AG04449 (cell line): ENCODE results near the gene RASSF7.

Source experiments
- CTCF ChIA-PET: fragments of 350-600 bp; formaldehyde crosslinking; extraction: SDS; loops from one replicate; lab custom pipeline; 2021; ENCODE audit warnings: antibody characterized with exemption; lab: Yijun Ruan, JAX
- POLR2A ChIA-PET: fragments of 400-600, 350-600 bp; formaldehyde crosslinking; extraction: SDS; loops from one replicate; lab custom pipeline; 2020; ENCODE audit warnings: antibody characterized with exemption, inconsistent platforms; lab: Yijun Ruan, JAX
- DNase-seq: peaks from one replicate; pipeline ENCODE4 v3.0.0-alpha.2; 2010; ENCODE audit warnings: low read depth, low spot score
- H3K4me3 ChIP-seq: 2 replicates; pipeline ENCODE4 v1.5.1; 2011; ENCODE audit warnings: low read depth, mild to moderate bottlenecking, control low read depth, low read length
- TF ChIP-seq, protein P1 (sequence below): IDR thresholded peaks from one replicate; pipeline ENCODE4 v1.5.1; 2011; ENCODE audit warnings: mild to moderate bottlenecking, moderate library complexity, low read length, control low read depth, inconsistent platforms; ENCODE audit not compliant: insufficient read depth; ENCODE audit errors: missing control alignments

RASSF7 gene

DNA sequence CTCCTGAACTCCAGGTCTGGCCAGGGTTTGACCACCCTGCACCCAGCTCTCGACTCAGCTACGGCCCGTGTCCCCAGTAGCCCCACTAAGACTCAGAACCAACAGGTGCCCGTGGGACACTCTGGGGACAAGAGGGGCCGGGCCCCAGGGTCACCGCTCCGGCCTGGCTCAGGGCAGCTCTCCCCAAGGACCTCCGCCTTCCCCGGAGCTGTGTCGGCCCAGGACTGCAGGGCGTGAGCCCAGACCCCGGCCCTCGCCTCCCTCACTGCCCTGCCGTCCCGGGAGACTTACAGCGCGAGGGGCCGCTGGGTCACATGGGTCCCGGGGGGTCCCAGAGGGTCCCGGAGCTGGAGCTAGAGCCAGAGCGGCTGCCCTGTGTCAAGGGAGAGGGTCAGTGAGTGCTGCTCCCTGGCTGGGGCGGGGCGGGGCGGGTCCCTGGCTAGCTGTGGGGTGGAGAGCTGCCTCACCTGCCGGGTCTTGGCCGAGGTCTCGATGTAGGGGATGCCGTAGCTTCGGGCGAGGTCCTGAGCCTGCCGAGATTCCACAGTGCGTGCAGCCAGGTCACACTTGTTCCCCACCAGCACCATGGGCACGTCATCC lies 27.7 kb upstream of the RASSF7 start:
- ChIA-PET POLR2A (no interaction called here), CTCF (interaction anchor here (1.2 to 5.9 kb wide), 2 partner anchors 14 to 23 kb away, joined by 3 to 45 read pairs; no protein-coding TSS in a partner anchor)
- H3K4me3 ChIP-seq: no peak overlapping the region
- no peak for DNase-seq
- TF ChIP-seq, protein P1, sequence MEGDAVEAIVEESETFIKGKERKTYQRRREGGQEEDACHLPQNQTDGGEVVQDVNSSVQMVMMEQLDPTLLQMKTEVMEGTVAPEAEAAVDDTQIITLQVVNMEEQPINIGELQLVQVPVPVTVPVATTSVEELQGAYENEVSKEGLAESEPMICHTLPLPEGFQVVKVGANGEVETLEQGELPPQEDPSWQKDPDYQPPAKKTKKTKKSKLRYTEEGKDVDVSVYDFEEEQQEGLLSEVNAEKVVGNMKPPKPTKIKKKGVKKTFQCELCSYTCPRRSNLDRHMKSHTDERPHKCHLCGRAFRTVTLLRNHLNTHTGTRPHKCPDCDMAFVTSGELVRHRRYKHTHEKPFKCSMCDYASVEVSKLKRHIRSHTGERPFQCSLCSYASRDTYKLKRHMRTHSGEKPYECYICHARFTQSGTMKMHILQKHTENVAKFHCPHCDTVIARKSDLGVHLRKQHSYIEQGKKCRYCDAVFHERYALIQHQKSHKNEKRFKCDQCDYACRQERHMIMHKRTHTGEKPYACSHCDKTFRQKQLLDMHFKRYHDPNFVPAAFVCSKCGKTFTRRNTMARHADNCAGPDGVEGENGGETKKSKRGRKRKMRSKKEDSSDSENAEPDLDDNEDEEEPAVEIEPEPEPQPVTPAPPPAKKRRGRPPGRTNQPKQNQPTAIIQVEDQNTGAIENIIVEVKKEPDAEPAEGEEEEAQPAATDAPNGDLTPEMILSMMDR: no peak

DNA sequence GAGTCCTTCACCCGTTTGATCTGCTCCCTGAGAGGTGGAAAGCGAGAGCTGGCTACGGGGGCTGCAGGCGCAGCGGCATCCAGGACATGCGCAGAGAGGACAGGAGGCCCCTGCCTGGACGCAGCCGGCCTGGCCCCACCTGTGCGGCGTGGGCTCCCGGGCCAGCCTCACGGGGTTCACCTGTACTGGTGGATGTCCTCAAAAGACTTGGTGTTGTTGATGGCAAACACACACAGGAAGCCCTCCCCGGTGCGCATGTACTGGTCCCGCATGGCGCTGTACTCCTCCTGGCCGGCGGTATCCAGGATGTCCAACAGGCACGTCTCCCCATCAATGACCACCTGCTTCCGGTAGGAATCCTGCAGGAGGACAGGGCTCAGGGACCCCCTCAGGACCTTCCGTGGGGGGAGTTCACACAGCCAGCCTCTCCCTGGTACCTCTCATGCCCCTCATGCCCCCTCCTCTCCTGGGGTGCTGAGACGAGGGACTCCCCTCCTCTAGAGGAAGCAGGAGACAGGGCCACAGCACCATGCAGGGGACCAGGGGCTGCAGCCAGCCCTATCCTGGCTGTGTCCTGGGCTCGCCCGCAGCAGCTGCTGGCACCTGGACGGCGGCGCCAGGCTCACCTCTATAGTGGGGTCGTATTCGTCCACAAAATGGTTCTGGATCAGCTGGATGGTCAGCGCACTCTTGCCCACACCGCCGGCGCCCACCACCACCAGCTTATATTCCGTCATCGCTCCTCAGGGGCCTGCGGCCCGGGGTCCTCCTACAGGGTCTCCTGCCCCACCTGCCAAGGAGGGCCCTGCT lies 27.0 kb upstream of the RASSF7 start:
- peak overlapping the region; percentile 73 for H3K4me3 ChIP-seq
- DNase-seq: no peak
- ChIA-PET CTCF (interaction anchor here (1.2 to 5.9 kb wide), 4 partner anchors 15 to 193 kb away, joined by 3 to 45 read pairs (median 4); no protein-coding TSS in a partner anchor), POLR2A (no interaction called here)
- TF ChIP-seq, protein P1: no peak

DNA sequence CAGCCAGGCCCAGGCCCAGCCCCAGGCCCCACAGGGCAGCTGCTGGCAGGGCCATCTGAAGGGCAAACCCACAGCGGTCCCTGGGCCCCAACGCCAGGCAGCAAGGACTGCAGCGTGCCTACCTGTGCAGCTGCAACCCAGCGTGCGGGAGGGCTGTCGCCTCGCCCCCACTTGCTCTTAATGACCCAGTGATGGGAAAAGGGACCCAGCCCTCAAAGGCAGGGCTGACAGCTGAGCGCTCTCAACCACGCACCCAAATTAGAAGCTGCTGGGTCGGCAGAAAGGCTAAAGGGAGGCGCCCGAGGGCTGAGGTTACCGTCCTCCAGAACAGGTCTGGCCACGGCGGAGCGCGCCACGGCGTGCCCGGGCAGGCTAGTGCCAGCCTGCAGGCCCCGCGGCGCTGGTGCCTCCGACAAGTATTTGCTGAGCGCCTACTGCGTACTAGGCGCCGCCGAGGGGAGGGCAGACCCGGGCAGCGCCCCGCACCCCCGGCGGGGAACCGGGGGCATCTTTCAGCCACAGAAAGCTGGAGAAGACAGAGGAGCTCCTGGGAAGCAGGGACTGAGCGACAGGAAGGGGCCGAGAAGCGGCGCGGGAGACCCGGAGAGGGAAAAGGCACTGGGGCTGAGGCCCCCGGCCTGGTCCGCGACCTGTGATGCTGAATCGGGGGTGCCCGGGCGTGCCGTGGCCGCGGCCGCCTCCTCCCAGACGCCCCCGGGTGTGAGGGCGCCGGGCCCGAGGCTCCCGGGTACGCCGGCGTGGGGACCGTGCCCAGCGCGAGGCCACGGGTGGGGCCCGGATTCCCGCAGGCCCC lies 26.2 kb upstream of the RASSF7 start:
- TF ChIP-seq, protein P1: no peak
- no peak for DNase-seq
- ChIA-PET POLR2A (no interaction called here), CTCF (interaction anchor here (1.2 to 5.9 kb wide), 3 partner anchors 16 to 192 kb away, joined by 3 to 45 read pairs (median 4); no protein-coding TSS in a partner anchor)
- peak overlapping the region; percentile 73 for H3K4me3 ChIP-seq

DNA sequence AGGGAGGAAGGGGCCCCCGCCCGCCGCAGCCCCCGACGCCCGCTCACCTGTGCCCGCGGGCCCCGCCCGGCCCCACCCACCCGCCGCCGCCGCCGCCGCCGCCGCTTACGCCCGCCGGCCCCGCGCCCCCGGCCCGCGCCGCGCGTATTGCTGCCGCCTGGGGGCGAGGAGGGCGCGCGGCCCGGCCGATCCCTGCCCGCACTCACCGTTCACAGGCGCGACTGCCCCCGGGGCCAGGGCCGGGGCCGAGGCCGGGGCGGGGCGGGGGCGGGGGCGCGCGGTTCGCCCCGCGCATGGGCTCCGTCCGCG lies 25.6 kb upstream of the RASSF7 start:
- ChIA-PET POLR2A (interaction anchor here (1.0 kb wide), 1 partner anchor 40 kb away, joined by 4 read pairs; no protein-coding TSS in a partner anchor), CTCF (interaction anchor here (5.9 kb wide), 1 partner anchor 17 kb away, joined by 45 read pairs; no protein-coding TSS in a partner anchor)
- TF ChIP-seq, protein P1: peak; percentile 16
- peak overlapping the region; percentile 73 for H3K4me3 ChIP-seq
- no peak for DNase-seq

DNA sequence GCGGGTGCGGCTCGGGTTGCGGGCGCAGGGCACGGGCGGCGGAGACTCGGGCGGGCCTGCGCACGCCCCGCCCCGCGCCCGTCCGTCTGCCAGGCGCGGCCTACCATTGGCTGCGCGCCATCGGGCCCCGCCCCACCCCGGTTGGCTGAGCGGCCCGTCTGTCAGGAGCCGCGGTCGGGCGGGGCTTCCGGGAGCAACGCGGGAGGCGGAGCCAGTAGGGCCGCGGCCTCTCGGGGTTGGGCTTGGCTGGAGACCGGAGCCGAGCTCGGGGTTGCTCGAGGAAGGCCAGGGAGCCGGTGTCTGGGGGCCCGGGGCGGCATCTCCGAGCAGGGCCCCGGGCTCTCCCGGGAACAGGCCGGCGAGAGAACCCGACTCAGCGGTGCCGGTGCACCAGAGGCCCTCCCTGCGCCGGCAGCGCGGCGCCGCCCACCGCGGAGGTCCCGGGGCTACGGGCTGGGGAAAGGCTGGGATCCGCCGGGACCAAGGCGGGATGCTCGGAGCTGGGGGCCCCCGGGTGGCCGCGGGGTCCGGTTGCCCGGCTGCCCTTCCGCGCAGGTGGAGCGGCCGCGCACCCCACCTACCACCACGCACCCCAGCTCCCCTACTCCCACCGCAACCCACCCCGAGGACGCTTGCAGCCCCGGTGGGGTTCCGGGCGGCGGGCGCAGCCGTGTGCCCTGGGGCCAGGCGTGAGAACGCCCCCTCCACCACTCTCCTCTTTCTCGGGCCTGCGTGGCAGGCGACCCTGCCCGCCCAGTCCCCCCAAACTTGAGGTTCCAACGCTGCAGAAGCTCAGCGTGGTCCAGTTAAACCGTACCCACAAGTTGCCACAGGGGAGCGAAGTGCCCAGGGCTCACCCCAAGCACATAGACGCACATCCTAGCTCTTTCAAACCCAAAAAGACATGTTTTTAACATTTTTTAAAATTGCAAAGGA lies 25.0 kb upstream of the RASSF7 start, which contains the start of gene HRAS:
TSS of gene HRAS (minus strand) at position 58 of the 936 bp plus-strand sequence.
- TF ChIP-seq, protein P1: no peak
- CTCF ChIA-PET: interaction anchor here (0.7 to 5.9 kb wide), 5 partner anchors 16 to 192 kb away, joined by 3 to 45 read pairs (median 5); no protein-coding TSS in a partner anchor
- POLR2A ChIA-PET: interaction anchor here (1.0 to 1.6 kb wide), 4 partner anchors 27 to 40 kb away, joined by 3 to 5 read pairs (median 4); no protein-coding TSS in a partner anchor
- no peak for DNase-seq
- peak within 1 kb of the TSS; percentile 73 for H3K4me3 ChIP-seq
